ENCODE results near the gene TYW5.

The TYW5 gene

DNA sequence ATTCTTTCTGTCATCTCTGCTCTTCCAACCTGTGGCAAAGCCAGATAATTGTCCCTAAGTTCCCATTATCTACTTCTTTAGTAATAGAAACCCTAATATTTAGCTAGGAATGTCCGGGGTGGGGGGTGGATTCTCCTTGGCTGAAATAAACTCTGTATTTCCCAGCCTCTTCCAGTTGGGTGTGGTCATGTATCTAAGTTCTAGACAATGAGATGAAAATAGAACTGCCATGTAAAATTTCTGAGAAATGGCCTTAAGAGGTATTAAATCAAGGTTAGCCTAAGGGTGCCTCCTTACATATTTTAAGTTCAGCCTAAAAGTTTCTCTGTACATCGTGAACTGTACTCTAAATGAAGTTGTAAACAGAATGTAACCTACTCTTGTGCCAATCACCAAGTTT lies 39.6 kb upstream of the TYW5 start:
- TF ChIP-seq, protein P1, sequence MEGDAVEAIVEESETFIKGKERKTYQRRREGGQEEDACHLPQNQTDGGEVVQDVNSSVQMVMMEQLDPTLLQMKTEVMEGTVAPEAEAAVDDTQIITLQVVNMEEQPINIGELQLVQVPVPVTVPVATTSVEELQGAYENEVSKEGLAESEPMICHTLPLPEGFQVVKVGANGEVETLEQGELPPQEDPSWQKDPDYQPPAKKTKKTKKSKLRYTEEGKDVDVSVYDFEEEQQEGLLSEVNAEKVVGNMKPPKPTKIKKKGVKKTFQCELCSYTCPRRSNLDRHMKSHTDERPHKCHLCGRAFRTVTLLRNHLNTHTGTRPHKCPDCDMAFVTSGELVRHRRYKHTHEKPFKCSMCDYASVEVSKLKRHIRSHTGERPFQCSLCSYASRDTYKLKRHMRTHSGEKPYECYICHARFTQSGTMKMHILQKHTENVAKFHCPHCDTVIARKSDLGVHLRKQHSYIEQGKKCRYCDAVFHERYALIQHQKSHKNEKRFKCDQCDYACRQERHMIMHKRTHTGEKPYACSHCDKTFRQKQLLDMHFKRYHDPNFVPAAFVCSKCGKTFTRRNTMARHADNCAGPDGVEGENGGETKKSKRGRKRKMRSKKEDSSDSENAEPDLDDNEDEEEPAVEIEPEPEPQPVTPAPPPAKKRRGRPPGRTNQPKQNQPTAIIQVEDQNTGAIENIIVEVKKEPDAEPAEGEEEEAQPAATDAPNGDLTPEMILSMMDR (conservative IDR thresholded peaks at IDR 0.05; ENCODE audit: low read depth), result no peak
- H3K27ac ChIP-seq, result no peak overlapping the region
- ChIA-PET POLR2A (ENCODE audit: low non-redundant PET) (no interaction called here), CTCF (interaction anchor here (1.0 kb wide), 1 partner anchor 10 kb away, joined by 3 read pairs; no protein-coding TSS in a partner anchor)
- no peak for DNase-seq (ENCODE audit: low spot score)

DNA sequence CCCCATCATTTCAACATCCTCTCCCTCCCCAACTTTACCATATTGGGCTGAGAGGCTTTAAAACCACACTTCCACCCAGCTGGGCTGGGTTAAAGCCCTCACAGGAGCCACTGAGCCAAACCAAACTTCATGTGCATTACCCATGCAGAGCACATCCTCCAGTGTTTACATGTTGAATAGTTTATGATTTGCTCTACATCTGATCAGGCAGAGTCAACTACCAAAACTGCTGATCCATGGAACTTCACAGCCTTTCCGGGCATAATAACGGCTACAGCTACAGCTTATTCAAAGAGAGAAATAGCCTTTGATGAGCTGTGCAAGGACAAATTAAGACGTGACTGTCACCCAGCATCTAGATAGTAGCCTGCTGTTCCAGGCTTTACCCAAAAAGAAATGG lies 39.1 kb upstream of the TYW5 start:
- no peak for DNase-seq (ENCODE audit: low spot score)
- TF ChIP-seq, protein P1 (conservative IDR thresholded peaks at IDR 0.05; ENCODE audit: low read depth), result no peak
- no peak overlapping the region for H3K27ac ChIP-seq
- POLR2A ChIA-PET (ENCODE audit: low non-redundant PET), result interaction anchor here (0.6 kb wide), 1 partner anchor 559 kb away, joined by 3 read pairs; no protein-coding TSS in a partner anchor
- CTCF ChIA-PET, result interaction anchor here (1.0 kb wide), 1 partner anchor 9 kb away, joined by 3 read pairs; no protein-coding TSS in a partner anchor

DNA sequence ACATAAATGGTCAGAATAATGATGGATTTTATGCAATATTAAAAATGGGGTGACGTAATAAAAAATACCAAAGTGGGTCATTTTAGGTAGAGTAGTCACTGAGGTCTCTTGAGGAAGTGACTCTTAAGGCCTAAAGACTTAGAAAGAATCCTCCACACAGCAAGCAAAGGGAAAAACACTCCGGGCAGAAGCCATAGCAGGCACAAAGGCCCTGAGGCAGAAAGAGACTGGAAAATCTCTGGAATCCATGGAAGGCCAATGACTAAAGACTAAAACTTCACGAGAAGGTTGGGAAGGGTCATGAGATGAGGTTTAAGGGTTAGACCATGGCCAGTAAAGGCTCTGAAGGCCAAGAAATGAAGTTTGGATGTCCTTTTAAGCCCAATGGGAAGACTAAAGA lies 37.0 kb upstream of the TYW5 start:
- ChIA-PET CTCF (no interaction called here), POLR2A (ENCODE audit: low non-redundant PET) (no interaction called here)
- no peak for DNase-seq (ENCODE audit: low spot score)
- TF ChIP-seq, protein P1 (conservative IDR thresholded peaks at IDR 0.05; ENCODE audit: low read depth), result no peak
- H3K27ac ChIP-seq, result no peak overlapping the region

DNA sequence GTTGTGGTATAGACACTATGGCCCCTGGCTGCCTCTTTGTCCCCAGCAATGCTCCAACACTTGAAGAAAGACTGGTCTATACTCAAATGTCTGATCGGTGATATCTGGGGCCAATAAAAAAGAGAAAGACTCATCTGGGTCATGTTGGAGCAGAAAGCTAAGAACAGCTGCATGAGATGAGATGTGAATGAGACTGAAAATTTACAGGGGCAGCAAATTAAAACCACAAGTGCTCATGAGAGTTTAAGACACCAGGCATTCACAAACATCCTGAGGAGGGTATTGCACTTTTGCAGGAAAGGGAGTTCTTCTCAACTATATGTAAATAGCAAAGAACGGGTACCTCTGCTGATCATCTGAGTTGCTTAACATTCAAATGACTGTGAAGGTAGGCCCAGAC lies 36.4 kb upstream of the TYW5 start:
- no peak for DNase-seq (ENCODE audit: low spot score)
- TF ChIP-seq, protein P1 (conservative IDR thresholded peaks at IDR 0.05; ENCODE audit: low read depth), result no peak
- ChIA-PET POLR2A (ENCODE audit: low non-redundant PET) (no interaction called here), CTCF (no interaction called here)
- no peak overlapping the region for H3K27ac ChIP-seq

DNA sequence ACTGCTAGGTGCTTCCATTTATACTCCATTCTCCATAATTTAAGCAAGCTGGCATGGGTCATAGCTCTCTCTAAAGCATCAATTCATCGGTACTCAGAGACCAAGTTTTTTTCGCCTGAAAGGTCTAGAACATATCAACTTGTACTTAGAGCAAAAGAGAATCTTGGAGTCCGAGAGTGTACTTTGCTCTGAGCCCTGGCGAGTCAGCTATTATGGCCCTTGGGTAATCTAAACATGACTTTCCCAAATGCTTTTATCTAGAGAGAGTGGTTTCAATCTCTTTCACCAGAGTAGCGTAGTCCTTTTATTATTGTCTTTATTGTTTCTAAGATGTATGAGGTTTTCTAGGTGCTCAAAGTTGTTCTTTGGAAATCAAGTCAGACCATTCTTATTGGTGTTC lies 34.5 kb upstream of the TYW5 start:
- DNase-seq (ENCODE audit: low spot score), result no peak
- CTCF ChIA-PET, result interaction anchor here (0.6 kb wide), 1 partner anchor 53 kb away, joined by 3 read pairs; no protein-coding TSS in a partner anchor
- POLR2A ChIA-PET (ENCODE audit: low non-redundant PET), result no interaction called here
- TF ChIP-seq, protein P1 (conservative IDR thresholded peaks at IDR 0.05; ENCODE audit: low read depth), result no peak
- H3K27ac ChIP-seq, result no peak overlapping the region

DNA sequence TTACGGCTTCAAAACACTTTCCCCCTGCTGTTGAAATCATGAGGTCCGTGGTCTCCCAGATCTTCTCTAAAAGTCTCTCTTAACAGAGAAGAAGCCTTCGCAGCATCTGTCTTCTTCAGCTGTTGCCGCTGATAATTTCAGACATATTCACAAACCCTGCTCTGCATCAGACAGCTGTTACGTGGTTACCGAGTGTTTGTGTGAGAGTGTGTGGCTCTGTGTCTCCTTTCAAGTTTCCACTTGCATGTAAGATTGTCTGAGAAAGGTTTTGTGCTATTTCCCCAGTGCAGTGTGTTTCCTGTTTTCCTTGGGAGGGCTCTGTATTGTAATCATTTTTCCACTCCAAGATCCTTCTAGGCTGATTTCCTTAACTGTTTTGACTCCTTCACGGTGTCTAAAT lies 32.9 kb upstream of the TYW5 start:
- TF ChIP-seq, protein P1 (conservative IDR thresholded peaks at IDR 0.05; ENCODE audit: low read depth), result no peak
- ChIA-PET POLR2A (ENCODE audit: low non-redundant PET) (no interaction called here), CTCF (interaction anchor here (0.7 kb wide), 1 partner anchor 122 kb away, joined by 4 read pairs; no protein-coding TSS in a partner anchor)
- no peak overlapping the region for H3K27ac ChIP-seq
- DNase-seq (ENCODE audit: low spot score), result no peak

All from RWPE1 (cell line).